ENCODE data around the gene C21orf91.
A peak's percentile ranks its signal among the peaks of the same experiment; 100 is the strongest.

Gene C21orf91

DNA sequence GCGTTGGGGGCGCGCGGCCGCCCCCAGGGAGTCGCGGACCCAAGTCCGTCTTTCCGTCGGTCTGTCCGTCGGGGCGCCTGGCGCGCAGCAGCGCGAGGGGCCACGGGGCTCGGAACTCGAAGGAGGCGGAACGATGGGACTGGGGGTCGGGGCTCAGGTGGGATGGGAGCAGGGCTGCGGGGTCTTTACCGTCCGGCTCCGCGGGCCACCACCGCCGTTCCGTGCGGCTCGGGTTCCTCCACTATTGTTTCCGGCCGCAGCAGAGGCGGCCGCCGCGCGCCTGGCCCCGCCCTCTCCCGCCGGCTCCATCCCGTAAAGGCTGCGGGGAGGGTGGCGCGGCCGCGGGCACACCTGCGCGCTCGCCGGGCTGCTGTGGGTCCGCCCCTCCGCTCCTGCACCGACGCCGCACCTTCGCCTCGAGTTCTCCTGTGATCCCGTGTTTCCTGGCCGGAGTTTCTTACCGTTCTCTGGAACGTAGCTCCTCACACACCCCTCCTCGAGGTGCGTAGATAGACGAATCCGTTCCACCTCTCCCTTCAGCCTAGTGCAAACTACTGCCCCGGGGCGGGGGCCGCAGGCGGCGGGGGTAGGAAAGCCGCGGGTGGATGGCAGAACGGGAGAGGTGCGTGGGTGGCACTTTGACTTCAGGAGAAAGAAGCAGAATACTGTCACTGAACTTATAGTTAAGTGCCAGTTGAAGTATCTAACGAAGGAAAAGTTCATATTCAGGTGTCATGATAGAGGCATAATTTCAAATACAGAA is at the start of gene C21orf91:
TSS of gene C21orf91 (minus strand) at position 243 of the 763 bp plus-strand sequence. CDS start 1,038 bp downstream, outside the sequence.
- no peaks in the 10 kb centered on the region for H3K36me3 ChIP-seq (ENCODE audit: control insufficient read depth, insufficient read depth, low read length, severe bottlenecking)
- H3K9ac ChIP-seq (ENCODE audit: low read length): peak within 1 kb of the TSS; percentile 94
- H3K4me1 ChIP-seq (ENCODE audit: control insufficient read depth, insufficient read depth, low read length): peaks cover 18% of the 10 kb centered on the region
- peak within 1 kb of the TSS; percentile 86 for H3K4me3 ChIP-seq (ENCODE audit: low read length)
- no peaks in the 10 kb centered on the region for H3K27me3 ChIP-seq (replicated peaks; ENCODE audit: control insufficient read depth, insufficient read depth, low read length)
- DNase-seq (ENCODE audit: low read depth): peak; percentile 93
- no peaks in the 10 kb centered on the region for H3K9me3 ChIP-seq (ENCODE audit: control insufficient read depth, low read length)

DNA sequence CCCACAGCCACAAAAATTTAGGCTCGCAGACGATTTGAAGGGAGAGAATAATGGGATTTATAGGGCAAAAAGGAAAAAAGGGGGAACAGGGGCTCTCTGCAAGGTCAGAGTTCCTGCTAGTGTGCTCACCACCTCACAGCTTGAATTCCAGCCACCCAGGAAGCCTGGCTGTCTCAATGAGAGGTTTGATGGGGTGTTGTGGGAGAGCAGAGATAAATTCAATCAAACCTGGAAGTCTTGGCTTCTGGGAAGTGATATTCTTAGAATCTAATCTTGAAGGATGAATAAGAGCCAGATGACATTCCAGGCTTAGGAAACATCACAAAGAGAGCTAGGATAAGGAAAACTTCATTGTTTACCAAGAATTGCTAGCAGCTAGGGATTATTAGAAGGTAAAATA is 47.4 kb upstream of the C21orf91 start:
- H3K27me3 ChIP-seq (replicated peaks; ENCODE audit: control insufficient read depth, insufficient read depth, low read length): peaks cover 3% of the 10 kb centered on the region
- H3K9ac ChIP-seq (ENCODE audit: low read length): no peak overlapping the region
- no peaks in the 10 kb centered on the region for H3K9me3 ChIP-seq (ENCODE audit: control insufficient read depth, low read length)
- no peaks in the 10 kb centered on the region for H3K36me3 ChIP-seq (ENCODE audit: control insufficient read depth, insufficient read depth, low read length, severe bottlenecking)
- peaks cover 7% of the 10 kb centered on the region for H3K4me1 ChIP-seq (ENCODE audit: control insufficient read depth, insufficient read depth, low read length)
- DNase-seq (ENCODE audit: low read depth): no peak
- no peak overlapping the region for H3K4me3 ChIP-seq (ENCODE audit: low read length)

DNA sequence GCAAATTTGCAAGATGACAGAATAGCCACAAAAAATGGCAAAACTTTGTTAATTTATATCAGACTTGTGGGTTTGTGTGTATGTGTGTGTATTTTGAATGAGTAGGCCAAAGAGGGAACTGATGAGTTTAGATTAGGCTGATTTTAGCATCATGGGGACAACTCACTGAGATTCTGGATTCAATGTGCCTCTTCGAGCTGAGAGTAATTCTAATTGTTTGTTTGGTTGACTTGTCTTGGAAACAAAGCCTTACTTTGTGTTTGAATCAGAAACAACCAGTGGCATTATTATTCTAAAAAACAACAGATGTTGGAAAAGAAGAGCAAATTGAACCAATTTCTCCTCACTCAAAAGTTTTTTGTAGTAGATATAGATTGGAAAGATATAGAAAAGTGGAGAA is 40.5 kb upstream of the C21orf91 start:
- peaks cover 3% of the 10 kb centered on the region for H3K27me3 ChIP-seq (replicated peaks; ENCODE audit: control insufficient read depth, insufficient read depth, low read length)
- no peaks in the 10 kb centered on the region for H3K4me1 ChIP-seq (ENCODE audit: control insufficient read depth, insufficient read depth, low read length)
- H3K9ac ChIP-seq (ENCODE audit: low read length): no peak overlapping the region
- no peak for DNase-seq (ENCODE audit: low read depth)
- no peaks in the 10 kb centered on the region for H3K9me3 ChIP-seq (ENCODE audit: control insufficient read depth, low read length)
- H3K4me3 ChIP-seq (ENCODE audit: low read length): no peak overlapping the region
- no peaks in the 10 kb centered on the region for H3K36me3 ChIP-seq (ENCODE audit: control insufficient read depth, insufficient read depth, low read length, severe bottlenecking)

DNA sequence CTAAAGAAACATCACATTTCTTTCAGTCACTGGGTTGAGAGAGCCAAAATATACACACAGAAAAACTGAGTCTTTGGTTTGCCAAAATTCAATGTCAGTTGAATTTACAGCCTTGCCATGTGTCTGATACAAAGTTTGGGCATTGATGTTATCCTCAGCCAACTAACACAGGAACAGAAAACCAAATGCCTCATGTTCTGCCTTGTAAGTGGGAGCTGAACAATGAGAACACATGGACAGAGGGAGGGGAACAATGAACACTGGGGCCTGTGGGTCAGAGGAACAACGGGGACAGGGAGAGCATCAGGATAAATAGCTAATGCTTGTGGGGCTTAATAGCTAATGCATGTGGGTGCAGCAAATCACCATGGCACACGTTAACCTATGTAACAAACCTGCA is 39.6 kb upstream of the C21orf91 start:
- Histone ChIP-seq H3K4me3 (ENCODE audit: low read length) (no peak overlapping the region), H3K9ac (ENCODE audit: low read length) (no peak overlapping the region), H3K9me3 (ENCODE audit: control insufficient read depth, low read length) (no peaks in the 10 kb centered on the region), H3K4me1 (ENCODE audit: control insufficient read depth, insufficient read depth, low read length) (no peaks in the 10 kb centered on the region), H3K36me3 (ENCODE audit: control insufficient read depth, insufficient read depth, low read length, severe bottlenecking) (no peaks in the 10 kb centered on the region), H3K27me3 (replicated peaks; ENCODE audit: control insufficient read depth, insufficient read depth, low read length) (peaks cover 3% of the 10 kb centered on the region)
- no peak for DNase-seq (ENCODE audit: low read depth)

DNA sequence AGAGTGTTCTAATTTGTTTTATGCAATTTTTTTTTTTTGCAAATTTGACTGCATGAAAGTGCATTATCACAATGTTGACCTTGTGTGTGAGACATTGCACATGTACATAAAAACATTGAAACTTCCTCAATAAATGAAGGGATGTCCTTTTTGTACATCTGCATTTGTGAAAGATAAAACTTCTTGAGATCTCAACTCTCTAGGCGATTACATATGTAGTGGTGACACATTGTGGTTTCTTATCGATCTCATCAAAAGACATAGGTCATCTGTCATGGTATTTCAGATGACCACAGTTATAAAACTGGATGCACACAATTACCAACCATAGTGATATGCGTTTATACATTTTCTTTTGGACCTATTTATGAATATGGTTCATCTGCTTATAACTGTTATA is 35.6 kb upstream of the C21orf91 start:
- H3K9me3 ChIP-seq (ENCODE audit: control insufficient read depth, low read length): peaks cover 3% of the 10 kb centered on the region
- no peak for DNase-seq (ENCODE audit: low read depth)
- H3K4me3 ChIP-seq (ENCODE audit: low read length): no peak overlapping the region
- no peaks in the 10 kb centered on the region for H3K36me3 ChIP-seq (ENCODE audit: control insufficient read depth, insufficient read depth, low read length, severe bottlenecking)
- no peak overlapping the region for H3K9ac ChIP-seq (ENCODE audit: low read length)
- no peaks in the 10 kb centered on the region for H3K4me1 ChIP-seq (ENCODE audit: control insufficient read depth, insufficient read depth, low read length)
- H3K27me3 ChIP-seq (replicated peaks; ENCODE audit: control insufficient read depth, insufficient read depth, low read length): no peaks in the 10 kb centered on the region

DNA sequence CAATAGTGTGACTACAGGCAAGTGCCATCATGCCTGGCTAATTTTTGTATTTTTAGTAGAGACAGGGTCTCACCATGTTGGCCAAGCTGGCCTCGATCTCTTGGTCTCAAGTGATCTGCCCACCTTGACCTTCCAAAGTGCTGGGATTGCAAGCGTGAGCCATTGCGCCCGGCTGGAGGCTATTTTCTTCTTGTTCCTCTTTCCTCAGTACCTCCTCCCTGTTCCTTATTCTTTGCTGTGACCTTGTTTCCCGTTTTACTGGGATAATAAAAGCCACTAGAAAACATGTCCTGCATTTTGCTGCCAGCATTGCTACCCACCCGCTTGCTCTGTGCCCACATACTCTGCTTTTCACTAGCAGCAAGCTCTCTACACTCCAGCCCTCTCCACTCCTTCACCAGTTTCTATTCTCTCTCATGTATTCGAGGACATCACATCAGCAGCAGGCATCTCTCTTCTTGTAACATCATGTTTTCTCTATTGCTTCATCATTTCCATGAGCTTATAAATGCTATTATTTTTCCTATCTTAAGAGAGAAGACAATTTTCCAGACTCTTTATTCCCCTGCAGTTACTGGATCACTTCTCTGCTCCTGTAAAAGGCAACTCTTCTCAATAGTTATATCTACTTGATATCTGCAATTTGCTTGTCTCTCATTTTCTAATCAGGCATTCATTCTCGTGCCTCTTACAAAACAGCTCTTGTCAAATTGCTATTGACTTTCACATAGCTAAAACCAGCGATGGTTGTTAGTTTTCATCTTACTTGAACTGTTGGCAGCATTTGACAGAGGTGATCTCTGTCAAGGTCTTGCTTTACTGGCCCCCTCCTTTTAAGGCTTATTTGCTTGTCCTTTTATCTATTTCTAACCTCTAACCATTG is 34.5 kb upstream of the C21orf91 start:
- H3K4me3 ChIP-seq (ENCODE audit: low read length): no peak overlapping the region
- peaks cover 3% of the 10 kb centered on the region for H3K9me3 ChIP-seq (ENCODE audit: control insufficient read depth, low read length)
- no peaks in the 10 kb centered on the region for H3K27me3 ChIP-seq (replicated peaks; ENCODE audit: control insufficient read depth, insufficient read depth, low read length)
- H3K9ac ChIP-seq (ENCODE audit: low read length): no peak overlapping the region
- no peaks in the 10 kb centered on the region for H3K36me3 ChIP-seq (ENCODE audit: control insufficient read depth, insufficient read depth, low read length, severe bottlenecking)
- H3K4me1 ChIP-seq (ENCODE audit: control insufficient read depth, insufficient read depth, low read length): peaks cover 3% of the 10 kb centered on the region
- DNase-seq (ENCODE audit: low read depth): no peak

DNA sequence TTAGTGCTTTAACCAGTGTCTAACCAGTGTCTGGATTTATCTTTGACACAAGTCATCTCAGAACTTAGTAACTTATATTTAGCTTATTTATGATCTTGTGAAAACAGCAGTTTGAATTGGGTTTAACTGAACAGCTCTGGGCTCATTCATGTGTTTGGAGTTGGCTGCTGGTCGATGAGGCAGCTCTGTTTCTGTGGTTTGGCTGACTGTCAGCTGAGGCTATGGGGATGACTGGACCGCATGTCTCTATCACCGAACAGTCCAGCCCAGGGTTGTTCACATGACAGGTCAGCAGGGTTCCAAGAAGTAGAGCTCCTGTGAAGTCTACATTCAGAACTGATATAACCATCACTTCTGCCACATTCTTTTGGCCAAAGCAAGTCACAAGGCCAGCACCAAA is 29.1 kb upstream of the C21orf91 start:
- DNase-seq (ENCODE audit: low read depth): peak; percentile 79
- Histone ChIP-seq H3K4me1 (ENCODE audit: control insufficient read depth, insufficient read depth, low read length) (peaks cover 13% of the 10 kb centered on the region), H3K4me3 (ENCODE audit: low read length) (no peak overlapping the region), H3K9ac (ENCODE audit: low read length) (no peak overlapping the region), H3K27me3 (replicated peaks; ENCODE audit: control insufficient read depth, insufficient read depth, low read length) (no peaks in the 10 kb centered on the region), H3K9me3 (ENCODE audit: control insufficient read depth, low read length) (peaks cover 3% of the 10 kb centered on the region), H3K36me3 (ENCODE audit: control insufficient read depth, insufficient read depth, low read length, severe bottlenecking) (no peaks in the 10 kb centered on the region)

DNA sequence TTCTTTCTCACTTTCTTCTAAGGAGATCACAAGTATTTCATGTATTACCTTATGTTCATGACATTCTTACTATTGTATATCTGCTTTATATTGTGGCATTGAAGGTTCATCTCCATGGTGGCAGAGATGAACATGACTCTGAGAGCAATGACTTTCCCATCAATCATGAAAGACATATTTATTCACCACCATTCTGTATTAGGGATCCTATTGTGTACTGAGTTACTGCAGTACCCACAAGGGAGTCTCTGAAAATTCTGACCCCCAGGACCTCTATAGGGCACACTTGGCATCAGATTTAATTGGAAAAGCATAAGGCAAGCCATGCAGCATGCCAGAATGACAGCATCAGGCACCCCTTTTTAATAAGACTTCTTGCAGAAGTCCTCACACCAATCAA is 21.9 kb upstream of the C21orf91 start:
- DNase-seq (ENCODE audit: low read depth): no peak
- no peaks in the 10 kb centered on the region for H3K27me3 ChIP-seq (replicated peaks; ENCODE audit: control insufficient read depth, insufficient read depth, low read length)
- no peaks in the 10 kb centered on the region for H3K9me3 ChIP-seq (ENCODE audit: control insufficient read depth, low read length)
- no peak overlapping the region for H3K4me3 ChIP-seq (ENCODE audit: low read length)
- no peak overlapping the region for H3K9ac ChIP-seq (ENCODE audit: low read length)
- H3K4me1 ChIP-seq (ENCODE audit: control insufficient read depth, insufficient read depth, low read length): no peaks in the 10 kb centered on the region
- no peaks in the 10 kb centered on the region for H3K36me3 ChIP-seq (ENCODE audit: control insufficient read depth, insufficient read depth, low read length, severe bottlenecking)

DNA sequence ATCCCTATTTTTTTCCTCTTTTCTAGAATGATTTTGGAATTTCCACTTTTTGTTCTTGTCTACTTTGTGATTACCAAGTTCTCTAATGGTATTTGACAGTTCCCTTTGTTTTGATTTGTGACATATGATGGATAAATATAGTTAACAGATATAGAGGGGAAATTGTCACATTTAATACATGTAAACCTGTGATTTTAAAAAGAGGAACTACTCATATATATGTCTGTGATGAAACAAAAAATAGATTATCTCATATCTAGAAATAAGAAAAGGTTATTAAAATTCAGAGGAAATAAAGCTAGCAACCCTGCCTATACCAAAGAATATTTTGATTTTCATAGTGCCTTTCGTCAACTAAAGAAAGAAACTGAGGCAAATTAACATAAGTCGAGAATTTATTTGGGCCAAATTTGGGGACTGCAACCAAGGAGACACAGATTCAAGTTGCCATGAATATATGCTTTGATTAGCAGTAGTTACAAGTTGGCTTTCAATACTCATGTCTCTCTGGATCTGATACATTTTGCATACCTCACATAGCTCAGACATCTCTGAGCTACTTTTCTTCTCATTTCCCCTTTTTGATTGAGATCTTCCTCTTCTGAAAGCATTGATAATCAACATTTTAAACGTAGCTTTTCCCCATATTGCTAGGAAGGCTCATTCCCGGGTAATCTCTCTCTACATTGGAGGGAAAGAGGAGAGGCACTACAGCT is 15.6 kb upstream of the C21orf91 start:
- Histone ChIP-seq H3K4me1 (ENCODE audit: control insufficient read depth, insufficient read depth, low read length) (no peaks in the 10 kb centered on the region), H3K9ac (ENCODE audit: low read length) (no peak overlapping the region), H3K36me3 (ENCODE audit: control insufficient read depth, insufficient read depth, low read length, severe bottlenecking) (no peaks in the 10 kb centered on the region), H3K27me3 (replicated peaks; ENCODE audit: control insufficient read depth, insufficient read depth, low read length) (no peaks in the 10 kb centered on the region), H3K4me3 (ENCODE audit: low read length) (no peak overlapping the region), H3K9me3 (ENCODE audit: control insufficient read depth, low read length) (no peaks in the 10 kb centered on the region)
- DNase-seq (ENCODE audit: low read depth): no peak

DNA sequence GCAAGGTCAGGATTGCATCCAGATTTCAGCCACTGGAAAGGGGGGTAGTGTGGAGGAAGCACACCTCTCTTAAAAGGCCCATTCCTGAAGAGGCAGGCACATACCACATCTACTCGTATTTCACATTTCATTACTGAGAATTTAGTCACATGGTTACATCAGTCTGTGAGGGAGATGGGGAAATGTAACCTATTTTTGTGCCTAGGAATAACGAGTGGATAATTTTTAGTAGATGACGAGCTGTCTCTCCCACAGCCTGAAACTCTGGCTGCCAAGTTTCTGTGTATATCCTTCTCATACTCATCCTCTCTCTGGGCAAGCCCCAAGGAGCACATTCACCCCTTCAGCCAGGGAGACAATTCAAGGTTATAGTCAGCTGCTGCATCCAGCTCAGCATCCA is 10.3 kb upstream of the C21orf91 start:
- DNase-seq (ENCODE audit: low read depth): peak; percentile 57
- H3K36me3 ChIP-seq (ENCODE audit: control insufficient read depth, insufficient read depth, low read length, severe bottlenecking): no peaks in the 10 kb centered on the region
- no peaks in the 10 kb centered on the region for H3K9me3 ChIP-seq (ENCODE audit: control insufficient read depth, low read length)
- no peak overlapping the region for H3K9ac ChIP-seq (ENCODE audit: low read length)
- no peak overlapping the region for H3K4me3 ChIP-seq (ENCODE audit: low read length)
- H3K4me1 ChIP-seq (ENCODE audit: control insufficient read depth, insufficient read depth, low read length): peaks cover 29% of the 10 kb centered on the region
- H3K27me3 ChIP-seq (replicated peaks; ENCODE audit: control insufficient read depth, insufficient read depth, low read length): no peaks in the 10 kb centered on the region

DNA sequence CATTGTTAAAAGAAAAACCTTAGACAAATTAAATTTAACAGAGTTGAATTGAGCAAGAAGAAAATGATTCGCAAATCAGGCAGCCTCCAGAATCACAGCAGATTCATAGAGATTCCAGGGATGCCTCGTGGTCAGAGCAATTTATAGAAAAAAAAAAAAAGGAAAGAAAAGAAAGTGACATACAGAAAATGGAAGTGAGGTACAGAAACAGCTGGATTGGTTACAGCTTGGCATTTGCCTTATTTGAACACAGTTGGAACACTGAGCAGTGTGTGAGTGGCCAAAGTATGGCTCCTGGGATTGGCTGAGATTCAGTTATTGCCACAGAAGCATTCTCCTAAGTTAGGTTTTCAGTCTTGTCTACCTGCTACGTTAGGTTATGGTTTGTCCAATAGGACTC is 9.1 kb upstream of the C21orf91 start:
- Histone ChIP-seq H3K4me1 (ENCODE audit: control insufficient read depth, insufficient read depth, low read length) (peaks cover 29% of the 10 kb centered on the region), H3K4me3 (ENCODE audit: low read length) (peak overlapping the region; percentile 23), H3K9me3 (ENCODE audit: control insufficient read depth, low read length) (no peaks in the 10 kb centered on the region), H3K9ac (ENCODE audit: low read length) (no peak overlapping the region), H3K36me3 (ENCODE audit: control insufficient read depth, insufficient read depth, low read length, severe bottlenecking) (no peaks in the 10 kb centered on the region), H3K27me3 (replicated peaks; ENCODE audit: control insufficient read depth, insufficient read depth, low read length) (no peaks in the 10 kb centered on the region)
- peak; percentile 69 for DNase-seq (ENCODE audit: low read depth)

Measured in adipocyte (in vitro differentiated cells).